ENCODE measurements around the gene MBD5.

MBD5 gene

GRCh38 chr2:148052687-148053086 is 31.8 kb downstream of the MBD5 start:
- H3K36me3 ChIP-seq (ENCODE audit: control insufficient read depth, insufficient read depth, low read length) = no peaks in the 10 kb centered on the region; the same call in 1 of the 2 replicates

GRCh38 chr2:148058641-148059040 is 37.8 kb downstream of the MBD5 start:
- H3K27me3 ChIP-seq (replicated peaks; ENCODE audit: control insufficient read depth, insufficient read depth, low read length) = no peaks in the 10 kb centered on the region
- H3K4me3 ChIP-seq (replicated peaks; ENCODE audit: low read depth, low read length) = no peak overlapping the region
- no peak for TF ChIP-seq CTCF (IDR thresholded peaks at IDR 0.05; ENCODE audit: insufficient read depth, low read length, poor library complexity, severe bottlenecking)
- H3K36me3 ChIP-seq (ENCODE audit: control insufficient read depth, insufficient read depth, low read length) = no peaks in the 10 kb centered on the region; the same call in 1 of the 2 replicates
- DNase-seq (ENCODE audit: extremely low read depth, insufficient read length) = no peak

More at GRCh38 chr2:148052687-148053086, 31.8 kb downstream of the MBD5 start:
- no peaks in the 10 kb centered on the region for H3K27me3 ChIP-seq (replicated peaks; ENCODE audit: control insufficient read depth, insufficient read depth, low read length)
- no peak for DNase-seq (ENCODE audit: extremely low read depth, insufficient read length)
- no peak for TF ChIP-seq CTCF (IDR thresholded peaks at IDR 0.05; ENCODE audit: insufficient read depth, low read length, poor library complexity, severe bottlenecking)
- no peak overlapping the region for H3K4me3 ChIP-seq (replicated peaks; ENCODE audit: low read depth, low read length)

GRCh38 chr2:148063633-148064032 is 42.7 kb downstream of the MBD5 start:
- no peak overlapping the region for H3K4me3 ChIP-seq (replicated peaks; ENCODE audit: low read depth, low read length)
- H3K36me3 ChIP-seq (ENCODE audit: control insufficient read depth, insufficient read depth, low read length) = no peaks in the 10 kb centered on the region
- DNase-seq (ENCODE audit: extremely low read depth, insufficient read length) = no peak
- no peak for TF ChIP-seq CTCF (IDR thresholded peaks at IDR 0.05; ENCODE audit: insufficient read depth, low read length, poor library complexity, severe bottlenecking)
- H3K27me3 ChIP-seq (replicated peaks; ENCODE audit: control insufficient read depth, insufficient read depth, low read length) = no peaks in the 10 kb centered on the region

GRCh38 chr2:148065936-148066335 is 45.0 kb downstream of the MBD5 start:
- H3K27me3 ChIP-seq (replicated peaks; ENCODE audit: control insufficient read depth, insufficient read depth, low read length) = no peaks in the 10 kb centered on the region
- DNase-seq (ENCODE audit: extremely low read depth, insufficient read length) = no peak
- no peak overlapping the region for H3K4me3 ChIP-seq (replicated peaks; ENCODE audit: low read depth, low read length)
- no peak for TF ChIP-seq CTCF (IDR thresholded peaks at IDR 0.05; ENCODE audit: insufficient read depth, low read length, poor library complexity, severe bottlenecking)
- no peaks in the 10 kb centered on the region for H3K36me3 ChIP-seq (ENCODE audit: control insufficient read depth, insufficient read depth, low read length)

- Histone ChIP-seq H3K4me3 (replicated peaks; ENCODE audit: low read depth, low read length) (no peak overlapping the region), H3K36me3 (ENCODE audit: control insufficient read depth, insufficient read depth, low read length) (no peaks in the 10 kb centered on the region), H3K27me3 (replicated peaks; ENCODE audit: control insufficient read depth, insufficient read depth, low read length) (no peaks in the 10 kb centered on the region)
- no peak for DNase-seq (ENCODE audit: extremely low read depth, insufficient read length)
- no peak for TF ChIP-seq CTCF (IDR thresholded peaks at IDR 0.05; ENCODE audit: insufficient read depth, low read length, poor library complexity, severe bottlenecking)
Observed at GRCh38 chr2:148067801-148068200, 46.9 kb downstream of the MBD5 start.

GRCh38 chr2:148071351-148071750 is 50.5 kb downstream of the MBD5 start:
- TF ChIP-seq CTCF (IDR thresholded peaks at IDR 0.05; ENCODE audit: insufficient read depth, low read length, poor library complexity, severe bottlenecking) = no peak
- Histone ChIP-seq H3K4me3 (replicated peaks; ENCODE audit: low read depth, low read length) (no peak overlapping the region), H3K27me3 (replicated peaks; ENCODE audit: control insufficient read depth, insufficient read depth, low read length) (no peaks in the 10 kb centered on the region), H3K36me3 (ENCODE audit: control insufficient read depth, insufficient read depth, low read length) (no peaks in the 10 kb centered on the region)
- DNase-seq (ENCODE audit: extremely low read depth, insufficient read length) = no peak

Measured in GM06990 (cell line).